Panc1 (cell line): ENCODE results near the gene KIAA0232.

Source experiments
- CTCF ChIP-seq: fragments of 450-650 bp; IDR thresholded peaks from 2 replicates; pipeline ENCODE4 v1.5.1; 2017; ENCODE audit warnings: mild to moderate bottlenecking
- REST ChIP-seq, 2 experiments: IDR thresholded peaks; 2 replicates each; pipeline ENCODE4 v1.6.1; 2011 to 2012; ENCODE audit warnings: low read depth in 2 of 2, control low read depth in 1 of 2, low read length in 1 of 2, mild to moderate bottlenecking in 1 of 2, moderate library complexity in 1 of 2; ENCODE audit not compliant: insufficient read depth in 1 of 2
- SIN3A ChIP-seq: IDR thresholded peaks from 2 replicates; pipeline ENCODE4 v1.6.1; 2012; ENCODE audit warnings: low read depth, mild to moderate bottlenecking, low read length, moderate library complexity, borderline replicate concordance; ENCODE audit not compliant: insufficient read depth
- TCF7L2 ChIP-seq: IDR thresholded peaks from 2 replicates; pipeline ENCODE4 v1.6.1; 2011; ENCODE audit warnings: mild to moderate bottlenecking, low read depth, low read length, inconsistent platforms

- TF ChIP-seq CTCF (no peak), REST (IDR thresholded peaks at IDR 0.05; ENCODE audit: insufficient read depth in 1 of 2, low read depth in 2 of 2, low read length in 1 of 2) (no peak), SIN3A (no peak), TCF7L2 (no peak)
These were observed 11.8 kb upstream of the KIAA0232 start for GRCh38 chr4:6770581-6771228.
